NCI-H1930 (cell line): ENCODE data around the gene GCA.

Experiments used
- DNase-seq, 2 experiments: peaks; one replicate each; lab custom pipeline; 2025; lab: John Stamatoyannopoulos, UW

Gene GCA

GRCh38 chr2:162343824-162344616 is at the start of gene GCA:
Gene GCA, plus strand, starts transcription at chr2:162344132. Its CDS starts 117 bp downstream, at chr2:162344249.
- peak; percentile 87 to 90 for DNase-seq

DNA sequence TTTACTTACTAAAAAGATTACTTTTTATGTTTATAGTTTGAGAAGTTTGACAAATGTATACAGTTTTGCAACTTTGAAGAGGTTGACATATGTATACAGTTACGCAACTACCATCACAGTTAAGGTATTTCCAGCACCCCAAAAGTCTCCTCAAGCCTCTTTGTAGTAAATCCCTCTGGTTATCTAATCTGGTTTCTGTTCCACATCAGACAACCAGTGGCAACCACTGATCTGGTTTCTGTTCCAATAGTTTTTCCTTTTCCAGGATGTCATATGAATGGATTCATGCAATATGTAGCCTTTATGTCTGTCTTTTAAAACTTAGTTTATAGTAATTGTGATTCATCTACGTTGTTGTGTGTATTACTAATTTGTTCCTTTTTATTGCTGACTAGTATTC is 48.9 kb upstream of the GCA start:
- DNase-seq, result no peak

GRCh38 chr2:162297925-162298552 is 45.9 kb upstream of the GCA start:
- peak; percentile 60 to 77 for DNase-seq

GRCh38 chr2:162298669-162299335 is 45.1 kb upstream of the GCA start:
- DNase-seq, result no peak

DNA sequence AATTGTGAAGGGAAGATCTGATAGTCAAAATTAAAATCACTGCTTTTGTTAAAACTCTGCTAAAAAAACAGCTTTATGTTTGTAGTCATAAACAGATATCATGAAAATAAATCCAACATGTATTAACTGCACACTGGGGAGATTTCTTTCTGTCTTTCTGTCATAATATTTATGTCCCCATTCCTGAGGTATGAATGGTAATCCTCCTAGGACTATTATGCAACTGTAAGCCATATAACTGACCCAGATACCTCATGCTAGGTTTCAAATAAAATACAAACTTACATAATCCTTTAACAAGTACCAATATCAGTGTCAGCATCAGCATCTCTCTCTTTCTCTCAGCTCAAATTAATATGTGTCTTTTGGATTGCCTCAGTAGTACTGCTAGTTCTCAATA is 43.7 kb upstream of the GCA start:
- DNase-seq, result no peak

- DNase-seq, result peak; percentile 7 to 53
Measured at GRCh38 chr2:162301151-162301804, 42.7 kb upstream of the GCA start.

DNA sequence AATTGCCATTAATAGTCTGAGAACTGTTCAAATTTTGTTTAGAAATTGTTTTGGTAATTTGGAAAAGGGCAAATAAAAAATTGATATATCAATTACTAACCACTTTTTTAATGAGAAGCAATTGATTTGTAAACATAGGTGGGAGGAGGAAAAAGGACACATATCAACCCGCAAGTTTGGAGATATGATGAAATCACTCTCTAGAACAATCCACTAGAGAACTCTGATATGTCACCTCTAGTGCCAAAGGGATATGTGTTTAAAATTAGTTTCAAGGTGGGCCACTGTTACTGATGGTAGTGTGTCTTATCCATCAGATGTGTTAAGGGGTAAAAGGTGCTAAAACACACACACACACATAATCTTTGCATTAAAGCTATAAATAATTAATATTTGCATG is 42.1 kb upstream of the GCA start:
- no peak for DNase-seq

DNA sequence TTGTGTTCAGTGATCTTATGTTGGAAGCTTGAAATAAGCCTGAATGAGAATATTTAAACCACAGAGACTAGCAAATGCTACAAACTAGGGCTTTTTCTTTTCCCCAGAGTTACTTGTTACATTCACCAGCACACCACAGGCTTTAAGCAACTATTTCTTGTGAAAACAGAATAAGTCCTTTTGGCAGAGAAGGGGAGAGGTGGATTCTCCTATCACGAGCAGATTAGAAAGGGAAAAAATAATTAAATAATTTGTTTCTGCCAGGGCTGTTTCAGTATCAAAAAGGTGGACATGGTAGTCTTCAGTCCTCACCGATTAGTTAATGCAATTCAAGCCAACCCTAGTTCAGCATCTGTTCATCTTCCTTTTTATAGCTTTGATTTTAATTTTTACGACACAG is 38.0 kb upstream of the GCA start:
- no peak for DNase-seq

GRCh38 chr2:162308747-162309503 is 35.0 kb upstream of the GCA start:
- DNase-seq, result no peak

GRCh38 chr2:162312853-162313252 is 31.1 kb upstream of the GCA start:
- DNase-seq, result no peak

- no peak for DNase-seq
Measured at GRCh38 chr2:162315938-162316337, 28.0 kb upstream of the GCA start.

DNA sequence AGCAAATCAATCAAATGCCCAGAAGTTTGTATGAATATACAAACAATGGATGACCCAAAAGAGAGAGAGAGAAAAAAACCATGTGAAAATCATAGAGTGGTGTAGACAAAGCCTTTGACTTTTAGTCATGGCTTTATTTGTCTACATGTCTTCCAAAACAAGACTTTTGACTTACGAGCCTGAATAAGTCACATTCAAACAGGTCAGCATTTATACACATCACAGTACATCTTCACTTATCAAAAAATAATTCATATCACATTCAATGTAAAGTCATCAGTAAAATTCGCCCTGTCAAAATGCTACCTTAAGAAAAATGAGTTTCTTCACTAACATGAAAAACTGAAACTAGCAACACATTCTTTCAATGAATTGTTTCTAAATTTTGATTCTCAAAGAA is 27.3 kb upstream of the GCA start:
- DNase-seq, result no peak

- no peak for DNase-seq
Measured at GRCh38 chr2:162317058-162317742, 26.7 kb upstream of the GCA start.

- no peak for DNase-seq
Measured at GRCh38 chr2:162317861-162318327, 26.0 kb upstream of the GCA start.

- DNase-seq, result peak; percentile 60 to 76
Measured at GRCh38 chr2:162318328-162319180, 25.4 kb upstream of the GCA start, which contains the start of gene IFIH1. Gene IFIH1, minus strand, starts transcription at chr2:162318684. Its CDS starts 377 bp downstream, at chr2:162318307.

GRCh38 chr2:162320864-162321517 is 22.9 kb upstream of the GCA start:
- DNase-seq, result no peak

GRCh38 chr2:162324953-162325352 is 19.0 kb upstream of the GCA start:
- no peak for DNase-seq

- DNase-seq, result no peak
Measured at GRCh38 chr2:162327134-162327769, 16.7 kb upstream of the GCA start.

GRCh38 chr2:162327806-162328205 is 16.1 kb upstream of the GCA start:
- no peak for DNase-seq
